H9 (cell line): ENCODE data around the gene RNPEP. TPM values are rescaled to one million over a fixed set of nuclear protein-coding genes. Genes with fewer than 3 reads are reported as not detected.

Source experiments
- DNase-seq: peaks from one replicate; pipeline ENCODE4 v3.0.0-alpha.2; 2017
- H2AFZ ChIP-seq: one replicate; pipeline ENCODE4 v1.6.1; 2013; ENCODE audit warnings: mild to moderate bottlenecking, low read length, control low read depth, moderate library complexity
- H2AK5ac ChIP-seq: 2 replicates; pipeline ENCODE4 v1.6.1; 2013; ENCODE audit warnings: low read length, control low read depth, mixed read lengths; ENCODE audit not compliant: insufficient read length
- H2BK120ac ChIP-seq: one replicate; pipeline ENCODE4 v1.6.1; 2013; ENCODE audit warnings: low read depth, mild to moderate bottlenecking, low read length, control low read depth, inconsistent platforms; ENCODE audit not compliant: poor library complexity, severe bottlenecking
- H2BK12ac ChIP-seq: 2 replicates; pipeline ENCODE4 v1.6.1; 2013; ENCODE audit warnings: low read length, control low read depth, mixed read lengths, low read depth; ENCODE audit not compliant: insufficient read length
- H2BK15ac ChIP-seq: 2 replicates; pipeline ENCODE4 v1.6.1; 2013; ENCODE audit warnings: low read depth, low read length, control low read depth
- H2BK20ac ChIP-seq: one replicate; pipeline ENCODE4 v1.6.1; 2013; ENCODE audit warnings: low read depth, mild to moderate bottlenecking, low read length, control low read depth, inconsistent platforms; ENCODE audit not compliant: poor library complexity, severe bottlenecking
- H2BK5ac ChIP-seq: 2 replicates; pipeline ENCODE4 v1.6.1; 2013; ENCODE audit warnings: low read length, control low read depth, mixed read lengths; ENCODE audit not compliant: insufficient read length
- H3K14ac ChIP-seq: 2 replicates; pipeline ENCODE4 v1.6.1; 2013; ENCODE audit warnings: low read length, control low read depth; ENCODE audit not compliant: insufficient read depth
- H3K18ac ChIP-seq: 2 replicates; pipeline ENCODE4 v1.6.1; 2013; ENCODE audit warnings: low read depth, mild to moderate bottlenecking, mixed read lengths, low read length, control low read depth; ENCODE audit not compliant: insufficient read length
- H3K23ac ChIP-seq: 2 replicates; pipeline ENCODE4 v1.6.1; 2013; ENCODE audit warnings: low read length, control low read depth, mixed read lengths, low read depth; ENCODE audit not compliant: insufficient read length
- H3K23me2 ChIP-seq: 2 replicates; pipeline ENCODE4 v1.6.1; 2013; ENCODE audit warnings: low read depth, mild to moderate bottlenecking, mixed read lengths, low read length, control low read depth; ENCODE audit not compliant: insufficient read length, poor library complexity, severe bottlenecking
- H3K27ac ChIP-seq: 2 replicates; pipeline ENCODE4 v1.5.1; 2013; ENCODE audit warnings: low read length, control low read depth, mixed read lengths, low read depth; ENCODE audit not compliant: insufficient read length
- H3K27me3 ChIP-seq: 2 replicates; pipeline ENCODE4 v1.6.1; 2013; ENCODE audit warnings: low read length, control low read depth, inconsistent platforms; ENCODE audit not compliant: insufficient read depth
- H3K4ac ChIP-seq: 2 replicates; pipeline ENCODE4 v1.6.1; 2013; ENCODE audit warnings: low read depth, mild to moderate bottlenecking, control low read depth, inconsistent platforms, low read length, moderate library complexity
- H3K4me1 ChIP-seq: 2 replicates; pipeline ENCODE4 v1.6.1; 2013; ENCODE audit warnings: low read length, control low read depth, inconsistent platforms; ENCODE audit not compliant: insufficient read depth
- H3K4me2 ChIP-seq: 2 replicates; pipeline ENCODE4 v1.6.1; 2013; ENCODE audit warnings: low read length, control low read depth, mixed read lengths; ENCODE audit not compliant: insufficient read length, insufficient read depth
- H3K56ac ChIP-seq: 2 replicates; pipeline ENCODE4 v1.6.1; 2013; ENCODE audit warnings: low read depth, mild to moderate bottlenecking, mixed read lengths, low read length, control low read depth; ENCODE audit not compliant: insufficient read length
- H3K79me1 ChIP-seq: 2 replicates; pipeline ENCODE4 v1.6.1; 2013; ENCODE audit warnings: low read depth, mild to moderate bottlenecking, moderate library complexity, low read length, control low read depth, inconsistent platforms; ENCODE audit not compliant: insufficient read depth, poor library complexity, severe bottlenecking
- H3K79me2 ChIP-seq: 2 replicates; pipeline ENCODE4 v1.6.1; 2013; ENCODE audit warnings: low read length, control low read depth, inconsistent platforms; ENCODE audit not compliant: insufficient read depth
- H3K9ac ChIP-seq: 2 replicates; pipeline ENCODE4 v1.6.1; 2013; ENCODE audit warnings: low read length, control low read depth, mixed read lengths; ENCODE audit not compliant: insufficient read length; ENCODE audit errors: extremely low read depth
- H3K9me3 ChIP-seq: one replicate; pipeline ENCODE4 v1.6.1; 2013; ENCODE audit warnings: low read depth, low read length, inconsistent platforms; ENCODE audit not compliant: control insufficient read depth
- H3T11ph ChIP-seq: one replicate; pipeline ENCODE4 v1.6.1; 2013; ENCODE audit warnings: mild to moderate bottlenecking, low read length, control low read depth, inconsistent platforms
- H4K20me1 ChIP-seq: one replicate; pipeline ENCODE4 v1.6.1; 2013; ENCODE audit not compliant: control insufficient read depth, insufficient read length, insufficient read depth
- H4K5ac ChIP-seq: 2 replicates; pipeline ENCODE4 v1.6.1; 2013; ENCODE audit warnings: low read depth, mild to moderate bottlenecking, mixed read lengths, low read length, control low read depth; ENCODE audit not compliant: insufficient read length
- H4K8ac ChIP-seq: replicated peaks from 2 replicates; pipeline ENCODE4 v1.6.1; 2013; ENCODE audit warnings: low read length, control low read depth, mixed read lengths, low read depth; ENCODE audit not compliant: insufficient read length
- H4K91ac ChIP-seq: 2 replicates; pipeline ENCODE4 v1.6.1; 2013; ENCODE audit warnings: low read depth, mild to moderate bottlenecking, moderate library complexity, mixed read lengths, low read length, control low read depth; ENCODE audit not compliant: insufficient read length
- H3K27ac Mint-ChIP-seq, 3 experiments: 2 replicates in 2 of 3; 3 replicates in 1 of 3; pipeline ENCODE4 v1.8.0; 2020 to 2021; ENCODE audit warnings: mixed read lengths in 3 of 3, mild to moderate bottlenecking in 1 of 3, moderate library complexity in 1 of 3
- H3K27me3 Mint-ChIP-seq: 2 replicates; pipeline ENCODE4 v1.8.0; 2021; ENCODE audit warnings: low read depth, mild to moderate bottlenecking, moderate library complexity, mixed read lengths
- H3K36me3 Mint-ChIP-seq, 3 experiments: 2 replicates in 2 of 3; 3 replicates in 1 of 3; pipeline ENCODE4 v1.8.0; 2020 to 2021; ENCODE audit warnings: low read depth in 3 of 3, mixed read lengths in 3 of 3; ENCODE audit not compliant: insufficient read depth in 1 of 3
- H3K4me1 Mint-ChIP-seq, 2 experiments: 2 replicates each; pipeline ENCODE4 v1.8.0; 2020; ENCODE audit warnings: mixed read lengths in 2 of 2
- H3K4me3 Mint-ChIP-seq, 2 experiments: 2 replicates in 1 of 2; 3 replicates in 1 of 2; pipeline ENCODE4 v1.8.0; 2020 to 2021; ENCODE audit warnings: mild to moderate bottlenecking in 2 of 2, mixed read lengths in 2 of 2, moderate library complexity in 1 of 2
- H3K9me3 Mint-ChIP-seq, 2 experiments: 2 replicates in 1 of 2; 3 replicates in 1 of 2; pipeline ENCODE4 v1.8.0; 2020; ENCODE audit warnings: mild to moderate bottlenecking in 2 of 2, mixed read lengths in 2 of 2, moderate library complexity in 1 of 2
- WGBS: extraction: QIAGEN DNeasy Blood & Tissue Kit; methylation state at CpG from one replicate; pipeline ENCODE4 v1.1.7; 2013; ENCODE audit warnings: missing lambda C conversion rate, low lambda C conversion rate, mixed read lengths; ENCODE audit not compliant: insufficient read length; ENCODE audit errors: extremely low coverage; 5-methylcytosine and 5-hydroxymethylcytosine counted together
- total RNA-seq: library from RNA; stranded (reverse); gene quantifications from 2 replicates; pipeline ENCODE4 v1.2.1, GENCODE V29; 2021
- TF ChIP-seq, protein P1 (sequence below): fragments of 200-600 bp; sonication (generic); conservative IDR thresholded peaks from 3 replicates; pipeline ENCODE4 v1.8.0; 2021; ENCODE audit warnings: antibody characterized with exemption, mild to moderate bottlenecking

RNPEP gene
- total RNA-seq, 1 experiment from 2014 or later: 49.9 TPM

DNA sequence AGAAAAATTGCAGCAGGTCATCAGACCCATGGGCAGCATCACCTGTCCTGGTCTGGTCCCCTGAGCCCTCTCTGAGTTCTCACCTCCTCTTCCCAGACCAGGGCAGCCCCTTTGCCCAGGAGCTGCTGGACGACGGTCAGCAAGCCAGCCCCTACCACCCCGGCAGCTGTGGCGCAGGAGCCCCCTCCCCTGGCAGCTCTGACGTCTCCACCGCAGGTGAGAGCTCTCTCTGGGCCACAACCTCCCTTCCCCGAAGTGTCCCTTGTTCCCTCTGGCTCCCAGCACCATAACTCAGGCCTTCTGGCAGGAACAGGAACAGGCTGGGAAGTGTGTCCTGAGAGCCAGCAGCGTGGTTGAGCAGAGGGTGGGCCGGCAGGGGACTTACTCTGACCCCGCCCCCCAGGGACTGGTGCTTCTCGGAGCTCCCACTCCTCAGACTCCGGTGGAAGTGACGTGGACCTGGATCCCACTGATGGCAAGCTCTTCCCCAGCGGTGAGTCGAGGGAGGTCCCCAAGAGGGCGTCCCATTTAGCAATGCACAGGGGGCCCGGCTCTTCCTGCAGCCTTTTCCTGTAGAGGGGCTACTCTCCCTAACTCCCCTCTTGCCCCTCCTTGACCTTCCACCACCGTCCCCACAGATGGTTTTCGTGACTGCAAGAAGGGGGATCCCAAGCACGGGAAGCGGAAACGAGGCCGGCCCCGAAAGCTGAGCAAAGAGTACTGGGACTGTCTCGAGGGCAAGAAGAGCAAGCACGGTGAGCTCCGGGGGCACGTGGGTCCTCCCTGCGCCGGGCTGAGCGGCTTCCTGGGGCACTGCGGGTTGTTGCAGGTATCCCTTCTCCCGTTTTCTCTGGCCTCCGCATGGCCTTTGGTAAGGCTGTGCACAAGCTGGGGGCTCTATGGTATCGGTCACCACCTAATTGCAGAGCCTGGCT is 30.4 kb downstream of the RNPEP start:
- Histone ChIP-seq H3T11ph (no peak overlapping the region), H3K4ac (no peak overlapping the region), H2BK15ac (no peak overlapping the region), H3K27ac (no peak overlapping the region), H4K5ac (no peak overlapping the region), H3K79me2 (no peaks in the 10 kb centered on the region), H2AFZ (no peak overlapping the region), H3K23me2 (peaks cover 12% of the 10 kb centered on the region), H4K91ac (no peak overlapping the region), H3K18ac (no peak overlapping the region), H2BK120ac (no peak overlapping the region), H2BK20ac (no peak overlapping the region), H2BK12ac (no peak overlapping the region), H3K56ac (no peak overlapping the region), H3K9ac (no peak overlapping the region), H2BK5ac (no peak overlapping the region), H4K8ac (no peak overlapping the region), H3K4me2 (no peak overlapping the region), H3K23ac (no peak overlapping the region), H3K9me3 (no peaks in the 10 kb centered on the region), H3K79me1 (no peaks in the 10 kb centered on the region), H3K27me3 (no peaks in the 10 kb centered on the region), H4K20me1 (no peaks in the 10 kb centered on the region), H3K4me1 (peaks cover 10% of the 10 kb centered on the region), H3K14ac (no peak overlapping the region), H2AK5ac (no peak overlapping the region)
- no peak overlapping the region for H3K27ac Mint-ChIP-seq
- H3K36me3 Mint-ChIP-seq: peaks cover 0 to 45% (median 27%) of the 10 kb centered on the region in 3 experiments; a peak in 4 of 7 replicates
- H3K9me3 Mint-ChIP-seq: no peaks in the 10 kb centered on the region
- no peaks in the 10 kb centered on the region for H3K27me3 Mint-ChIP-seq
- TF ChIP-seq, protein P1, sequence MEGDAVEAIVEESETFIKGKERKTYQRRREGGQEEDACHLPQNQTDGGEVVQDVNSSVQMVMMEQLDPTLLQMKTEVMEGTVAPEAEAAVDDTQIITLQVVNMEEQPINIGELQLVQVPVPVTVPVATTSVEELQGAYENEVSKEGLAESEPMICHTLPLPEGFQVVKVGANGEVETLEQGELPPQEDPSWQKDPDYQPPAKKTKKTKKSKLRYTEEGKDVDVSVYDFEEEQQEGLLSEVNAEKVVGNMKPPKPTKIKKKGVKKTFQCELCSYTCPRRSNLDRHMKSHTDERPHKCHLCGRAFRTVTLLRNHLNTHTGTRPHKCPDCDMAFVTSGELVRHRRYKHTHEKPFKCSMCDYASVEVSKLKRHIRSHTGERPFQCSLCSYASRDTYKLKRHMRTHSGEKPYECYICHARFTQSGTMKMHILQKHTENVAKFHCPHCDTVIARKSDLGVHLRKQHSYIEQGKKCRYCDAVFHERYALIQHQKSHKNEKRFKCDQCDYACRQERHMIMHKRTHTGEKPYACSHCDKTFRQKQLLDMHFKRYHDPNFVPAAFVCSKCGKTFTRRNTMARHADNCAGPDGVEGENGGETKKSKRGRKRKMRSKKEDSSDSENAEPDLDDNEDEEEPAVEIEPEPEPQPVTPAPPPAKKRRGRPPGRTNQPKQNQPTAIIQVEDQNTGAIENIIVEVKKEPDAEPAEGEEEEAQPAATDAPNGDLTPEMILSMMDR: no peak
- DNase-seq: no peak
- H3K4me3 Mint-ChIP-seq: no peak overlapping the region
- WGBS: no CpG with 5 or more reads among the region's 35 CpGs
- H3K4me1 Mint-ChIP-seq: peaks cover 27 to 42% of the 10 kb centered on the region in 2 experiments
